Lower lobe of right lung (tissue), 2 donors: Measurements from ENCODE around the gene JARID2. TPM values are rescaled to one million over a fixed set of nuclear protein-coding genes. Genes with fewer than 3 reads are reported as not detected.

Source experiments
- ATAC-seq, 2 donors: fragments of 200-7000 bp; cut with Tn5 transposase; one replicate each; pipeline ENCODE4 v1.9.1; 2020 to 2022; ENCODE audit warnings: mild to moderate bottlenecking in 2 of 2, moderate library complexity in 2 of 2
- DNase-seq: peaks from one replicate; pipeline ENCODE4 v3.0.0-alpha.2; 2020
- H3K27ac ChIP-seq: fragments of 200-600 bp; one replicate; pipeline ENCODE4 v1.8.0; 2022
- H3K27me3 ChIP-seq: fragments of 200-600 bp; one replicate; pipeline ENCODE4 v1.8.0; 2022; ENCODE audit warnings: low read depth
- H3K36me3 ChIP-seq: fragments of 200-600 bp; one replicate; pipeline ENCODE4 v1.8.0; 2022; ENCODE audit warnings: mild to moderate bottlenecking
- H3K4me1 ChIP-seq: fragments of 200-600 bp; one replicate; pipeline ENCODE4 v1.8.0; 2022
- H3K4me3 ChIP-seq: fragments of 200-600 bp; one replicate; pipeline ENCODE4 v1.8.0; 2022; ENCODE audit warnings: mild to moderate bottlenecking
- H3K9me3 ChIP-seq: fragments of 200-600 bp; one replicate; pipeline ENCODE4 v1.8.0; 2022
- intact Hi-C: fragments of 100-400 bp; cut with DNase I; formaldehyde crosslinking; loops from one replicate; pipeline ENCODE4 v1.11.0; 2022
- total RNA-seq: library from RNA; stranded (reverse); fragmentation: NEBNext Ultra II Directional; extraction: Animal tissue kit (Norgen Biotek cat#: 25700); gene quantifications from one replicate; pipeline ENCODE4 v1.2.1, GENCODE V29; 2021
- TF ChIP-seq, protein P1 (sequence below): fragments of 200-600 bp; IDR thresholded peaks from one replicate; pipeline ENCODE4 v1.8.0; 2022; ENCODE audit warnings: antibody characterized with exemption, mild to moderate bottlenecking
- donor health status: DM: no; HTN: yes; CAD: no; lungs with severe emphysema.

JARID2 gene
- total RNA-seq, 1 donor from 2014 or later, result 16.0 TPM

DNA sequence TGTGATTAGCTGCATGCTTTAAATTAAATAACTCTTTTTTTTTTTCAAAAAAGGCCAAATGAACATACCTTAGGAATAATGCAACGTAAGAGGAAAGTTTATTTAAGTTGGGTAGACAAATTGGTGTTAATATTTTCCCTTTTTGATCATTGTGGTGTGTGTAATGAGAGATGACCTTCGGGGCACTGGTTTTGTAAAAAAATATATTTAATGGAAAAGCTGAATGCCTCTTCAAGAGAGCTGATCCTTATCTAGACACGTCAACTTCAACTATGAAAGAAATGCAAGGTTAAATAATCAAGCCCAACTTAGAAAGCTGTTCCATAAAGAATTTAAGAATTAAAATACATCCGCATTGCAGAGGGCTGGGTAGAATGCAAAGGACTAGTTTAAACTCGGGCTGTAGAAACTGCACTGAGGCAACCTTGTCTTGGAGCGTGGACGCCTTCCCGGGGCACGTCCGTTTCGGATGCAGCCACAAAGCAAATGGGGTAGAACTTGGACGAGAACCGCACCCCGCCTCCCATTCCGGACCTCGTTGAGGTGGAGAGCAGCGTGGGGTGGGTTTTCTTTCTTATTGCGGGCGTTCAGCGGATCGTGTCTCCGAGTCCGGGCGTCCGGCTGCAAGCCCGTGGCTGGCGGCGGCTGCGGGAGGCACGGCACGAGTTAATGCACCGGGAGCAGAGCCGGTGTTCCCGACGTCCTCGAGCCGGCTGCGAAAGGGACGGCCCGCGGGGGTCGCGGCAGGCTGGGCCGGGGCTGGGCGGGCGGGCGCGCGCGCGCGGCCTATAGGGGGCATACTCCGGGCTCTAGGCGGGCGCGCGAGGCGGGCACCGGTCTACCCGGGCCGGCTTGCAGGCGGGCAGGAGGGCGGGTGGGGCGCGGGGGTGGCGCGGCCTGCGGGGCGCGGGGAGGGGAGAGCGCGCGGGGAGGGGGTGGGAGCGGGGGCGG, 1.9 kb downstream of the JARID2 start:
- Histone ChIP-seq H3K4me1 (peaks cover 43% of the 10 kb centered on the region), H3K27me3 (no peaks in the 10 kb centered on the region)
- DNase-seq, result peak; percentile 80

DNA sequence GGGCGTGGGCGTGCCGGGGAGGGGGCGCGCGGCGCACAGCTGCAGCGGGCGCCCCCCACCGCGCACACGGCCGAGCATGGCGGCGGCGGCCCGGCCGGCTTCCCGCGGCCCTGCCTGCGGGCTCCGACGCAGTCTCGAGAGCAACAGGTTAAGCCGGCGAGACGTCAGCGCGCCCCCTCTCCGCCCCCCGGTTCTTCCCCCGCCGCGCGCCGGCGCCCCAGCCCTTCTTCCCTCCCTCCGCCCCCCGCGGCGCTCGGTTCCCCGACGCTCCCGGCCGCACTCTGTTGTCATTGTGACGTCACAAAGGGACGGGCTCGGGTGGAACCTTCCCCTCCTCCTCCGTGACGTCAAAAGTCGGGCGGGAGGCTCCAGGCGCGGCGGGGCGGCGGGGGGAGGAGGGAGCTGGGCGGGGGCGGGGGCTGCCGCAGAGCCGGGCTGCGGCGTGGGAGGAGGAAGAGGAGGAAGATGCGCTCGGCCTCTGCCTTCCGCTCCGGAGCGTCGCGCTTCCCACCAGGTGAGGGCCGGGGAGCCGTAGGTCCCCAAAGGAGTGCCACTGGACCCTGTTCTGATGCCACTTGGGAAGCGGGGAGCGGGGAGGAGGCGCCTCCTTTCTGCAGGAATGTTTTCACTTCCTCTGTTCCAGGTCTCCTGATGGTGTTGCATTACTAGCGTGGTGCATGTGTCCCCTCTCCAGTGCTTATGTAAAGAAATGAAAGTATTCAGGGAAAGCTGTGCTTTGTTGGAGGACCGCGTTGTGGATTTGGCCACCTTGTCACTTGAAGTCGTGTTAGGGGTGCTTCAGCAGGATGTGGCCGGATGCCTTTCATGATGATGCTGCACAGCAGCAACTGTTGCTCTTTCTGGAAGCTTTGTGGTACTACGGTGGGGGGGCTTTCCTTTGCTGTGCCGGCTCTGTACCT, 2.8 kb downstream of the JARID2 start:
- intact Hi-C loops, result no loop called here
- no peaks in the 10 kb centered on the region for H3K9me3 ChIP-seq
- ATAC-seq, result peak; percentile 75 to 81
- peak overlapping the region; percentile 89 for H3K27ac ChIP-seq
- peak; percentile 96 for DNase-seq
- H3K27me3 ChIP-seq, result no peaks in the 10 kb centered on the region
- peaks cover 52% of the 10 kb centered on the region for H3K4me1 ChIP-seq
- TF ChIP-seq, protein P1, sequence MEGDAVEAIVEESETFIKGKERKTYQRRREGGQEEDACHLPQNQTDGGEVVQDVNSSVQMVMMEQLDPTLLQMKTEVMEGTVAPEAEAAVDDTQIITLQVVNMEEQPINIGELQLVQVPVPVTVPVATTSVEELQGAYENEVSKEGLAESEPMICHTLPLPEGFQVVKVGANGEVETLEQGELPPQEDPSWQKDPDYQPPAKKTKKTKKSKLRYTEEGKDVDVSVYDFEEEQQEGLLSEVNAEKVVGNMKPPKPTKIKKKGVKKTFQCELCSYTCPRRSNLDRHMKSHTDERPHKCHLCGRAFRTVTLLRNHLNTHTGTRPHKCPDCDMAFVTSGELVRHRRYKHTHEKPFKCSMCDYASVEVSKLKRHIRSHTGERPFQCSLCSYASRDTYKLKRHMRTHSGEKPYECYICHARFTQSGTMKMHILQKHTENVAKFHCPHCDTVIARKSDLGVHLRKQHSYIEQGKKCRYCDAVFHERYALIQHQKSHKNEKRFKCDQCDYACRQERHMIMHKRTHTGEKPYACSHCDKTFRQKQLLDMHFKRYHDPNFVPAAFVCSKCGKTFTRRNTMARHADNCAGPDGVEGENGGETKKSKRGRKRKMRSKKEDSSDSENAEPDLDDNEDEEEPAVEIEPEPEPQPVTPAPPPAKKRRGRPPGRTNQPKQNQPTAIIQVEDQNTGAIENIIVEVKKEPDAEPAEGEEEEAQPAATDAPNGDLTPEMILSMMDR, result peak; percentile 8
- peak overlapping the region; percentile 94 for H3K4me3 ChIP-seq
- no peaks in the 10 kb centered on the region for H3K36me3 ChIP-seq

More for the DNA sequence above, 1.9 kb downstream of the JARID2 start:
- no peaks in the 10 kb centered on the region for H3K9me3 ChIP-seq
- H3K4me3 ChIP-seq, result peak overlapping the region; percentile 94
- ATAC-seq, result no peak
- H3K27ac ChIP-seq, result peak overlapping the region; percentile 89
- TF ChIP-seq, protein P1, result peak; percentile 30
- intact Hi-C loops, result no loop called here
- H3K36me3 ChIP-seq, result no peaks in the 10 kb centered on the region

DNA sequence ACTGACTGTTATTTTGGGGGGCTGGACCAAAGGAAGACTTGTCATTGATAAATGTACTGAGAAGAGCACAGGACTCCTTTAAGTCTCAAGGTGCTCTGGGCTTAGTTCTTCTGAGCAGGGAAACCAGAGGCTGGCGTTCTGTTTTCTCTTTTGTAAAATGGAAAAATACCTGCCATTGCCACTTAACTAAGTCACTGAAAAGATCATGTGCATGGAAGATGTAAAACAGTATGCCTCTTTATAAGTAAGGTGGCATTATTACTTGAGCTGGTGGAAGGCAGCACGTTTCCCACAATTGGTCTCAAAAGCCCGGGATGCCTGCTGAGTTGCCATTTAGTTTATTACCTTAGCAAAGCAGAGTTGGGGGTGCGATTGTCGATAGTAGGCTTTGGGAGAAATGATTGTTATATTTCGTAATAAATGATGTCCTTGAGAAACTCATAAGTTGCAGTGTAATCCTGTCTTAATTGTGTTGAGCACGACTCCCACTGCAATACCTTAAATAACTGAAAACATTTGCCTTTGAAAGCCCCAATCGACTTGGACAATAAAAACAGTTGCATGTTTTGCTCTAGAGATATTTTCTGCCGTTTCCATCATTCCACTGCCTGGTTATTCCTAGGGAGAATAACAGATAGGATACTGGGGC, 3.6 kb downstream of the JARID2 start:
- DNase-seq (no peak), ATAC-seq (no peak)
- Histone ChIP-seq H3K36me3 (no peaks in the 10 kb centered on the region), H3K9me3 (no peaks in the 10 kb centered on the region), H3K4me1 (peaks cover 53% of the 10 kb centered on the region), H3K27ac (peak overlapping the region; percentile 89), H3K4me3 (peak overlapping the region; percentile 94), H3K27me3 (no peaks in the 10 kb centered on the region)
- intact Hi-C loops, result no loop called here
- TF ChIP-seq, protein P1, result no peak

GRCh38 chr6:15250187-15251168, 4.6 kb downstream of the JARID2 start:
- intact Hi-C loops, result no loop called here
- TF ChIP-seq, protein P1, result no peak
- H3K27me3 ChIP-seq, result no peaks in the 10 kb centered on the region
- peaks cover 53% of the 10 kb centered on the region for H3K4me1 ChIP-seq
- H3K36me3 ChIP-seq, result no peaks in the 10 kb centered on the region
- no peak for DNase-seq
- no peak for ATAC-seq
- no peak overlapping the region for H3K27ac ChIP-seq
- H3K4me3 ChIP-seq, result no peak overlapping the region
- H3K9me3 ChIP-seq, result no peaks in the 10 kb centered on the region
